PFSK-1 (cell line): ENCODE data around the gene NTN1.

Experiments used
- FOXP2 ChIP-seq: optimal IDR thresholded peaks from 2 replicates; pipeline ENCODE3; 2011; ENCODE audit warnings: borderline replicate concordance, control low read depth, inconsistent platforms; ENCODE audit not compliant: insufficient read depth; ENCODE audit errors: extremely low read length, extremely low read depth
- POLR2AphosphoS5 ChIP-seq: IDR thresholded peaks from 2 replicates; pipeline ENCODE4 v1.6.1; 2012; ENCODE audit warnings: low read depth, mild to moderate bottlenecking, control low read depth, low read length, moderate library complexity
- SIN3A ChIP-seq: IDR thresholded peaks from 2 replicates; pipeline ENCODE4 v1.6.1; 2012; ENCODE audit warnings: mild to moderate bottlenecking, low read length, moderate library complexity, borderline replicate concordance; ENCODE audit not compliant: insufficient read depth
- TAF1 ChIP-seq: IDR thresholded peaks from 2 replicates; pipeline ENCODE4 v1.6.1; 2012; ENCODE audit warnings: low read length, control low read depth, borderline replicate concordance; ENCODE audit not compliant: insufficient read depth
- TF ChIP-seq, protein P1 (sequence below), 2 experiments: IDR thresholded peaks; 2 replicates each; pipeline versions ENCODE4 v1.6.1 to v1.8.0; 2011 to 2012; ENCODE audit warnings: low read depth in 2 of 2, low read length in 2 of 2, control low read depth in 1 of 2, inconsistent platforms in 1 of 2, mild to moderate bottlenecking in 1 of 2, moderate library complexity in 1 of 2; ENCODE audit not compliant: insufficient read depth in 1 of 2

Gene NTN1

DNA sequence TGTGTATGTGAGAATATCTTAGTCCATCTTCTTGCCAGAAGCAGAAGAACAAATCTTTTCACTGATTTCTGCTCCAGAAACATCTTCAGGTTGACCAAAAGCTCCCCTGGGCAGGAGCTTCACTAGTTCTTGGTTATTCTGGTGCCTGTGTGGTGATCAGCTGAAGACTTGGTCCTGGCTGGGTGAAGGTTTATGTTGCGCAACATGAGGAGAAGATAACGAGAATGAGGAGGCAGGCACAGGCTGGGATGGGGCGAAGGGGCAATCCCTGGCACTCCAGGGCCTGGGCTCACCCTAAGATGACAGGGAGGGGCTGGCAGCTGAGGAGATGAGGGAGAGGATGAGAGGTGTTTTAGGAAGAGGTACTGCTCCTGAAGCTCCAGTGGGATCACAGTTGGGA, 232.0 kb downstream of the NTN1 start:
- TF ChIP-seq, protein P1, sequence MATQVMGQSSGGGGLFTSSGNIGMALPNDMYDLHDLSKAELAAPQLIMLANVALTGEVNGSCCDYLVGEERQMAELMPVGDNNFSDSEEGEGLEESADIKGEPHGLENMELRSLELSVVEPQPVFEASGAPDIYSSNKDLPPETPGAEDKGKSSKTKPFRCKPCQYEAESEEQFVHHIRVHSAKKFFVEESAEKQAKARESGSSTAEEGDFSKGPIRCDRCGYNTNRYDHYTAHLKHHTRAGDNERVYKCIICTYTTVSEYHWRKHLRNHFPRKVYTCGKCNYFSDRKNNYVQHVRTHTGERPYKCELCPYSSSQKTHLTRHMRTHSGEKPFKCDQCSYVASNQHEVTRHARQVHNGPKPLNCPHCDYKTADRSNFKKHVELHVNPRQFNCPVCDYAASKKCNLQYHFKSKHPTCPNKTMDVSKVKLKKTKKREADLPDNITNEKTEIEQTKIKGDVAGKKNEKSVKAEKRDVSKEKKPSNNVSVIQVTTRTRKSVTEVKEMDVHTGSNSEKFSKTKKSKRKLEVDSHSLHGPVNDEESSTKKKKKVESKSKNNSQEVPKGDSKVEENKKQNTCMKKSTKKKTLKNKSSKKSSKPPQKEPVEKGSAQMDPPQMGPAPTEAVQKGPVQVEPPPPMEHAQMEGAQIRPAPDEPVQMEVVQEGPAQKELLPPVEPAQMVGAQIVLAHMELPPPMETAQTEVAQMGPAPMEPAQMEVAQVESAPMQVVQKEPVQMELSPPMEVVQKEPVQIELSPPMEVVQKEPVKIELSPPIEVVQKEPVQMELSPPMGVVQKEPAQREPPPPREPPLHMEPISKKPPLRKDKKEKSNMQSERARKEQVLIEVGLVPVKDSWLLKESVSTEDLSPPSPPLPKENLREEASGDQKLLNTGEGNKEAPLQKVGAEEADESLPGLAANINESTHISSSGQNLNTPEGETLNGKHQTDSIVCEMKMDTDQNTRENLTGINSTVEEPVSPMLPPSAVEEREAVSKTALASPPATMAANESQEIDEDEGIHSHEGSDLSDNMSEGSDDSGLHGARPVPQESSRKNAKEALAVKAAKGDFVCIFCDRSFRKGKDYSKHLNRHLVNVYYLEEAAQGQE (IDR thresholded peaks at IDR 0.05; ENCODE audit: insufficient read depth in 1 of 2, low read depth in 2 of 2, low read length in 2 of 2), result no peak
- TF ChIP-seq SIN3A, result no peak
- no peak for TF ChIP-seq FOXP2
- no peak for TF ChIP-seq POLR2AphosphoS5
- no peak for TF ChIP-seq TAF1

DNA sequence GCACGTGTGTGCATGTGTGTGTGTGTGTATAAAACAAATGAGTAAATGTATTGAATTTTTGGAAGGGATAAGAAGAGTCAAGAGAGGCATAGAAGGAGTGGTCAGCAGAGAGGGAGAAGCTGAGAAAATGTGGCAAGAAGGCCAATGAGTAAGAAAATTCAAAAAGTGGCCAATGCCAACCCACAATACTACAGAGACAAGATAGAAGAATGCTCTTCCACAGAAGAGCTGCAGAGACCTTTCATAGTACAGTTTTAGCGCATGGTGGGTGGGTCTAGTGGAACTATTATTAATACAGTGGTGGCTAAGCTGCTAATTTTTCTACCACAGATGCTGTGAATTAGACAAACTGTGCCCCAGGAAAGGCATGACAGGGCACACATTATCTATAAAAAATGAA, 233.5 kb downstream of the NTN1 start:
- no peak for TF ChIP-seq SIN3A

DNA sequence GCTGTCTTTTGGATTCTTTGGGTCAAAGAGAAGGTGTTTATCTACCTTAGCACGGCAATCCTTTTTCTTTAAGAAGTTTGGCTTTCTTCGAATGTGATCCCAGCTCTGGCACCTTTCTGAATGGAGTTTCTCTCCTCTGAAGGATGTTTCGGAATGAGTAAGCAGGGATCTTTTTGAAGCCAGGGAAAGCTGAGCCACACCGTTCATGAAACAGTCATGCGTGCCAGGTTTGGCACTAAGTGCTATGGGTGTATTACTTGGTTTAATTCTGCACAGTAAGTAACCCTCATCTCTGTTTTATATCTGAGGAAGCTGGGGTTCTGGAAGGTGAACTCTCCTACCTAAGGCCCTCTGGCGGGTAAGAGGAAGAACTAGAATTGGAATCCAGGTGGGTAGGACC, 234.5 kb downstream of the NTN1 start:
- TF ChIP-seq FOXP2 (no peak), TAF1 (no peak), POLR2AphosphoS5 (no peak), SIN3A (no peak)
- TF ChIP-seq, protein P1 (IDR thresholded peaks at IDR 0.05; ENCODE audit: insufficient read depth in 1 of 2, low read depth in 2 of 2, low read length in 2 of 2), result no peak

DNA sequence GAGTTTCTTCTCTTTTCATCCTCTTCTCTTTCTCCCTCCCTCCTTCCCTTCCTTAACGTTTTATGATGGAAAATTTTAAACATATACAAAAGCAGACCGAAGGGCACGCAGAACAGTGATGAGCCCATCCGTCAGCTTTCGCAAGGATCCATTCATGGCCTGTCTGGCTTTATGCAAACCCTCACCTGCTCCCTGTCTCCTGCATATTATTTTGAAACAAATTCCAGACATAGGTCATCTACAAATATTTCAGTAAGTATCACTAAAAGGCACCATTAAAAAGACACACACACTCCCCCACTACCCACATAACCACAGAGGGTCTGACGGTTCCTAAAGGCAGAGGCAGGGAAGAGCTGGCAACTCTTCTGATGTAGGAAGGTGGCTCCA, 235.0 kb downstream of the NTN1 start:
- TF ChIP-seq TAF1 (no peak), POLR2AphosphoS5 (no peak), SIN3A (no peak), FOXP2 (no peak)
- TF ChIP-seq, protein P1 (IDR thresholded peaks at IDR 0.05; ENCODE audit: insufficient read depth in 1 of 2, low read depth in 2 of 2, low read length in 2 of 2), result no peak

DNA sequence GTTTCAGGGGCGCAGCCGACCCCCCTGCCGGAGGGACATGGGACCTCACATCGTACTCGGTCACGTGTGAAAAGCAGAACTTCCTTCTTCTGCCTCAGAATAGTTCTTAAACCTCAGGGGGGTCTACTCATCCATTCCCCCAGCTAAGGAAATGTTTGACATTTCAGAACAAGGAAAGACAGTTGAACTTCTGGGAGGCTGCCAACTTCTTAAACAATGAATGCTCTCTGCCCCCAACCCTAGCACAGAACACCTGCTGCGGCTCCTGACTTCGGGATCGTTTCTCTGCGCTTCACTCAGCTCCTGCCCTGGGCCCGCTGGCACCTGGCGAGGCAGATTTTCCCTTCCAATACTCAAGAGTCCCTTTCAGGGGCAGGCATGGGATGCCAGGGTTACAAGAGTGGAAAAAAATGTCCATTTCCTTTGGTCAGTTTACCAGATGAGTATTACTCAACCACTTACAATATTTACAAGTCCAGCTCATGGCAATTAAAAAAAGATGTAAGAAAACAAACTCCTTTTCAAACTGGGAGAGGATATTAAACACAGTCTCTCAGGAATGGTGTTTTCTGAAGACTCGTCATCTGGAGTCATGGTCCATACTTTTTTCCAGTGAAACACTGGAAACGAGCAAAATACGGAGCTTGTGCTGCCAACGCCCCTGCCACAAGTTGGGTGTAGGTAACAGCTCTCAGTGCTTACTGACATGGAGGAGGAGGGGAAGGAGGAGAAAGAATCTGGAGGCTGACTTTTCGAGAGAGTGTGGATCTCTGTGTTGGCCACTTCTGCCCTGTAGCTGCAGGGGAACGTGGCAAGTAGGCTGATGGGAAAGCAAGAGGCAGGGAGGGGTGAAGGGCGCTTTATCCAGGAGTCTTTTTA, 235.7 kb downstream of the NTN1 start:
- TF ChIP-seq TAF1 (no peak), SIN3A (no peak), POLR2AphosphoS5 (no peak), FOXP2 (no peak)
- TF ChIP-seq, protein P1 (IDR thresholded peaks at IDR 0.05; ENCODE audit: insufficient read depth in 1 of 2, low read depth in 2 of 2, low read length in 2 of 2), result no peak
